H1 (cell line): Measurements from ENCODE around the gene STAP2. TPM values are rescaled to one million over a fixed set of nuclear protein-coding genes. Genes with fewer than 3 reads are reported as not detected.

Source experiments
- CTCF ChIA-PET: fragments of 300-600 bp; sonication (Branson Sonifier 250); formaldehyde crosslinking; loops from one replicate; lab custom pipeline; 2021; ENCODE audit not compliant: partially characterized antibody; lab: Charles Lee
- POLR2A ChIA-PET: fragments of 300-600 bp; sonication (Branson Sonifier 250); formaldehyde crosslinking; loops from one replicate; lab custom pipeline; 2021; ENCODE audit warnings: inconsistent platforms; ENCODE audit not compliant: partially characterized antibody; lab: Charles Lee
- DNase-seq, 2 experiments: peaks; one replicate each; pipeline versions ENCODE4 v3.0.0 to v3.0.0-alpha.2; 2010 to 2022; ENCODE audit warnings: low spot score in 2 of 2, low read depth in 1 of 2, mixed read lengths in 1 of 2
- FAIRE-seq: peaks from 2 replicates; lab custom pipeline; 2011; peaks lifted over from hg19 to GRCh38; lab: Jason Lieb, UNC
- H2AFZ ChIP-seq: 2 replicates; pipeline ENCODE4 v1.8.1; 2012; ENCODE audit warnings: low read length, inconsistent platforms
- H2AK5ac ChIP-seq: 2 replicates; pipeline ENCODE4 v1.6.1; 2013; ENCODE audit warnings: low read depth, low read length
- H2BK120ac ChIP-seq: replicated peaks from 2 replicates; pipeline ENCODE3; 2013; ENCODE audit warnings: low read depth, low read length, inconsistent platforms
- H2BK12ac ChIP-seq: 2 replicates; pipeline ENCODE4 v1.6.1; 2013; ENCODE audit warnings: low read depth, low read length
- H2BK15ac ChIP-seq: 2 replicates; pipeline ENCODE4 v1.6.1; 2013; ENCODE audit warnings: low read length
- H2BK20ac ChIP-seq: 2 replicates; pipeline ENCODE4 v1.6.1; 2013; ENCODE audit warnings: low read length
- H2BK5ac ChIP-seq: 2 replicates; pipeline ENCODE4 v1.6.1; 2013; ENCODE audit warnings: low read depth, low read length
- H3K14ac ChIP-seq: 2 replicates; pipeline ENCODE4 v1.6.1; 2013; ENCODE audit warnings: inconsistent platforms; ENCODE audit not compliant: insufficient read length
- H3K18ac ChIP-seq: 2 replicates; pipeline ENCODE4 v1.6.1; 2013; ENCODE audit warnings: low read length; ENCODE audit errors: extremely low read depth
- H3K23ac ChIP-seq: 2 replicates; pipeline ENCODE4 v1.6.1; 2013; ENCODE audit warnings: inconsistent platforms; ENCODE audit not compliant: insufficient read length
- H3K23me2 ChIP-seq: 2 replicates; pipeline ENCODE4 v1.6.1; 2013; ENCODE audit warnings: low read depth, low read length
- H3K27ac ChIP-seq: 2 replicates; pipeline ENCODE4 v1.6.1; 2011; ENCODE audit warnings: low read depth, low read length, inconsistent platforms
- H3K27me3 ChIP-seq, 4 experiments: replicated peaks in 1 of 4; 1 replicate in 1 of 4; 2 replicates in 3 of 4; pipeline versions ENCODE4 v1.6.1 to v1.8.1; 2011 to 2013; ENCODE audit warnings: low read length in 3 of 4, mild to moderate bottlenecking in 3 of 4, inconsistent platforms in 2 of 4, mixed read lengths in 2 of 4, moderate library complexity in 1 of 4; ENCODE audit not compliant: control insufficient read depth in 3 of 4, insufficient read depth in 3 of 4; ENCODE audit errors: extremely low read depth in 1 of 4
- H3K36me3 ChIP-seq, 4 experiments: 2 replicates each; pipeline versions ENCODE4 v1.6.1 to v1.8.1; 2011 to 2013; ENCODE audit warnings: mild to moderate bottlenecking in 4 of 4, low read length in 3 of 4, moderate library complexity in 2 of 4, control low read depth in 1 of 4, inconsistent platforms in 1 of 4; ENCODE audit not compliant: insufficient read depth in 4 of 4, control insufficient read depth in 2 of 4
- H3K4ac ChIP-seq: replicated peaks from 2 replicates; pipeline ENCODE3; 2013; ENCODE audit warnings: low read length, low read depth, mixed read lengths, inconsistent platforms; ENCODE audit not compliant: insufficient read length
- H3K4me1 ChIP-seq, 4 experiments: replicated peaks in 1 of 4; 1 replicate in 1 of 4; 2 replicates in 3 of 4; pipeline versions ENCODE4 v1.6.1 to v1.8.1; 2011 to 2013; ENCODE audit warnings: low read length in 3 of 4, inconsistent platforms in 2 of 4, mixed read lengths in 1 of 4; ENCODE audit not compliant: insufficient read depth in 4 of 4, control insufficient read depth in 3 of 4
- H3K4me2 ChIP-seq, 2 experiments: 2 replicates each; pipeline versions ENCODE4 v1.6.1 to v1.8.1; 2011 to 2013; ENCODE audit warnings: low read depth in 2 of 2, low read length in 2 of 2, control low read depth in 1 of 2, inconsistent platforms in 1 of 2, mild to moderate bottlenecking in 1 of 2; ENCODE audit not compliant: insufficient read depth in 1 of 2
- H3K4me3 ChIP-seq, 4 experiments: fragments of 200-600, 300-600 bp in 1 of 4; sonication (generic), shearing (Covaris generic), sonication (Bioruptor Twin) in 1 of 4; 2 replicates each; pipeline versions ENCODE4 v1.5.1 to v1.8.1; 2011 to 2016; ENCODE audit warnings: low read length in 4 of 4, low read depth in 3 of 4, control low read depth in 2 of 4, inconsistent platforms in 2 of 4, mild to moderate bottlenecking in 2 of 4, mixed read lengths in 1 of 4, moderate library complexity in 1 of 4; ENCODE audit not compliant: insufficient read depth in 2 of 4; ENCODE audit errors: extremely low read depth in 1 of 4
- H3K56ac ChIP-seq: replicated peaks from 2 replicates; pipeline ENCODE3; 2013; ENCODE audit warnings: low read depth, mild to moderate bottlenecking, mixed read lengths, low read length, inconsistent platforms; ENCODE audit not compliant: insufficient read length
- H3K79me1 ChIP-seq: 2 replicates; pipeline ENCODE4 v1.6.1; 2013; ENCODE audit warnings: low read depth, low read length, control low read depth
- H3K79me2 ChIP-seq, 2 experiments: 2 replicates each; pipeline versions ENCODE4 v1.6.1 to v1.8.1; 2012 to 2013; ENCODE audit warnings: low read length in 2 of 2, mild to moderate bottlenecking in 2 of 2, inconsistent platforms in 1 of 2; ENCODE audit not compliant: insufficient read depth in 2 of 2, control insufficient read depth in 1 of 2
- H3K9ac ChIP-seq, 4 experiments: replicated peaks in 1 of 4; 1 replicate in 1 of 4; 2 replicates in 3 of 4; pipeline versions ENCODE4 v1.6.1 to v1.8.1; 2011 to 2013; ENCODE audit warnings: low read depth in 3 of 4, low read length in 3 of 4, control low read depth in 2 of 4, mild to moderate bottlenecking in 2 of 4, moderate library complexity in 2 of 4, inconsistent platforms in 1 of 4; ENCODE audit errors: extremely low read depth in 1 of 4
- H3K9me3 ChIP-seq, 2 experiments: 2 replicates each; pipeline versions ENCODE4 v1.6.1 to v1.8.1; 2012 to 2013; ENCODE audit warnings: mild to moderate bottlenecking in 2 of 2, moderate library complexity in 2 of 2, control low read depth in 1 of 2, inconsistent platforms in 1 of 2, low read depth in 1 of 2, low read length in 1 of 2, mixed read lengths in 1 of 2; ENCODE audit not compliant: insufficient read depth in 2 of 2
- H4K20me1 ChIP-seq, 2 experiments: replicated peaks in 1 of 2; 2 replicates each; pipeline versions ENCODE3 to v1.8.1; 2011 to 2013; ENCODE audit warnings: inconsistent platforms in 2 of 2, low read length in 2 of 2, mild to moderate bottlenecking in 1 of 2; ENCODE audit not compliant: insufficient read depth in 2 of 2, control insufficient read depth in 1 of 2
- H4K5ac ChIP-seq: 2 replicates; pipeline ENCODE4 v1.6.1; 2013; ENCODE audit warnings: low read length, low read depth, mixed read lengths, inconsistent platforms; ENCODE audit not compliant: insufficient read length
- H4K8ac ChIP-seq: 2 replicates; pipeline ENCODE4 v1.8.0; 2013; ENCODE audit warnings: mild to moderate bottlenecking, moderate library complexity, low read length, inconsistent platforms; ENCODE audit not compliant: insufficient read depth; ENCODE audit errors: extremely low read depth
- H4K91ac ChIP-seq: replicated peaks from 2 replicates; pipeline ENCODE3; 2013; ENCODE audit warnings: low read length, mixed read lengths, inconsistent platforms; ENCODE audit not compliant: insufficient read length
- CEBPB ChIP-seq: IDR thresholded peaks from 2 replicates; pipeline ENCODE4 v1.6.1; 2012; ENCODE audit warnings: low read depth, low read length
- POLR2A ChIP-seq, 2 experiments: IDR thresholded peaks; 1 replicate in 1 of 2; 2 replicates in 1 of 2; pipeline ENCODE4 v1.6.1; 2011; ENCODE audit warnings: low read depth in 2 of 2, low read length in 2 of 2, mild to moderate bottlenecking in 2 of 2; ENCODE audit errors: control extremely low read depth in 1 of 2
- POLR2AphosphoS5 ChIP-seq: IDR thresholded peaks from 2 replicates; pipeline ENCODE4 v1.6.1; 2011; ENCODE audit warnings: low read depth, low read length
- RFX5 ChIP-seq: IDR thresholded peaks from 2 replicates; pipeline ENCODE4 v1.6.1; 2011; ENCODE audit warnings: low read depth, low read length, improper control_type of control experiment, borderline replicate concordance
- WGBS, 2 experiments: shearing (Covaris generic) in 1 of 2; methylation state at CpG; one replicate each; pipeline versions ENCODE4 v1.1.6 to v1.1.7; 2013 to 2015; ENCODE audit warnings: low lambda C conversion rate in 2 of 2, mixed read lengths in 2 of 2, inconsistent platforms in 1 of 2, low coverage in 1 of 2, missing lambda C conversion rate in 1 of 2; ENCODE audit not compliant: insufficient replicate concordance in 2 of 2, insufficient coverage in 1 of 2, insufficient read length in 1 of 2; ENCODE audit errors: extremely low coverage in 1 of 2, missing lambda C conversion rate in 1 of 2; 5-methylcytosine and 5-hydroxymethylcytosine counted together
- polyA plus RNA-seq, 7 experiments: library from polyadenylated mRNA; depleted of rRNA in 3 of 7; stranded (reverse) in 5 of 7; unstranded in 2 of 7; fragments of >200 nt in 5 of 7; fragments of 200-250 nt in 2 of 7; gene quantifications; 1 replicate in 5 of 7; 2 replicates in 1 of 7; 4 replicates in 1 of 7; pipeline versions ENCODE4 v1.2.1 to v1.2.3, GENCODE V29; 2011 to 2013; ENCODE audit warnings: missing spikeins in 2 of 7, mixed read lengths in 2 of 7
- total RNA-seq: library from RNA; stranded (reverse); fragmentation: NEBNext Ultra II Directional; extraction: Animal tissue kit (Norgen Biotek cat#: 25700); gene quantifications from 2 replicates; pipeline ENCODE4 v1.2.1, GENCODE V29; 2021

Gene STAP2
- total and polyA plus RNA-seq, 2 of the 8 experiments (the other 6 are each of a cell fraction or from before 2014, with no cell fraction given): 15.3 to 37.3 TPM

- 0 out of 2 replicates have a peak overlapping the region, but pooled peaks have one; percentile 44 for H2BK5ac ChIP-seq
- no peaks in the 10 kb centered on the region for H3K27me3 ChIP-seq
- no peak overlapping the region for H3K14ac ChIP-seq
- H4K91ac ChIP-seq: peak overlapping the region; percentile 27
- no peaks in the 10 kb centered on the region for H3K9me3 ChIP-seq
- WGBS, 2 experiments: 93% methylated on average over 19 of the region's 19 CpGs; no CpG with 5 or more reads in 1 of the 2 experiments
- peaks cover 20% of the 10 kb centered on the region for H3K79me1 ChIP-seq
- no peaks in the 10 kb centered on the region for H3K79me2 ChIP-seq
- H3K56ac ChIP-seq: no peak overlapping the region
- H4K5ac ChIP-seq: no peak overlapping the region
- peak in 1 of 2 experiments; percentile 39 for DNase-seq
- no peaks in the 10 kb centered on the region for H3K23me2 ChIP-seq
- H4K8ac ChIP-seq: no peak overlapping the region
- H3K9ac ChIP-seq: no peak overlapping the region
- H3K36me3 ChIP-seq: peaks cover 8 to 16% (median 10%) of the 10 kb centered on the region in 4 experiments; a peak in 5 of 8 replicates
- no peak overlapping the region for H2BK120ac ChIP-seq
- H2AFZ ChIP-seq: no peak overlapping the region
- H3K27ac ChIP-seq: no peak overlapping the region; the same call in 1 of the 2 replicates
- no peak overlapping the region for H3K18ac ChIP-seq
- TF ChIP-seq POLR2AphosphoS5 (peak; percentile 20; the same call in 1 of the 2 replicates), CEBPB (no peak), POLR2A (IDR thresholded peaks at IDR 0.05; ENCODE audit: control extremely low read depth in 1 of 2, low read depth in 2 of 2, low read length in 2 of 2) (no peak), RFX5 (no peak)
- H3K4me3 ChIP-seq: no peak overlapping the region
- H3K23ac ChIP-seq: no peak overlapping the region
- H3K4me2 ChIP-seq: no peak overlapping the region
- H4K20me1 ChIP-seq: peaks cover 24 to 42% of the 10 kb centered on the region in 2 experiments
- ChIA-PET CTCF (interaction anchor here (1.0 to 4.4 kb wide), 8 partner anchors 10 to 99 kb away, joined by 3 to 42 read pairs (median 4); no protein-coding TSS in a partner anchor), POLR2A (interaction anchor here (0.6 to 13.0 kb wide), 14 partner anchors 10 to 99 kb away, joined by 3 to 72 read pairs (median 4); partner anchors contain the start of genes MPND and SH3GL1)
- no peak overlapping the region for H2BK12ac ChIP-seq
- peaks cover 0 to 22% (median 9%) of the 10 kb centered on the region in 4 experiments; a peak in 5 of 7 replicates for H3K4me1 ChIP-seq
- H2AK5ac ChIP-seq: no peak overlapping the region
- FAIRE-seq: no peak
- H3K4ac ChIP-seq: no peak overlapping the region
- H2BK15ac ChIP-seq: no peak overlapping the region
- no peak overlapping the region for H2BK20ac ChIP-seq
Measured at GRCh38 chr19:4365791-4366665, 27.4 kb upstream of the STAP2 start.
